Motor neuron (in vitro differentiated cells): ENCODE results near the gene HSPBP1. TPM values are rescaled to one million over a fixed set of nuclear protein-coding genes. Genes with fewer than 3 reads are reported as not detected.
A peak's percentile ranks its signal among the peaks of the same experiment; 100 is the strongest.

Experiments used
- ATAC-seq, 8 experiments: fragments of 200-7000 bp; cut with Tn5 transposase; replicated peaks in 6 of 8; 2 replicates each; pipeline ENCODE4 v1.8.0; 2021; ENCODE audit warnings: mild to moderate bottlenecking in 8 of 8, moderate library complexity in 8 of 8
- H3K27ac ChIP-seq, 2 donors: fragments of 250-450 bp; sonication (Bioruptor Pico); 2 replicates each; pipeline ENCODE4 v1.9.0; 2021; ENCODE audit warnings: antibody characterized with exemption in 2 of 2, mild to moderate bottlenecking in 2 of 2, moderate library complexity in 1 of 2
- H3K4me1 ChIP-seq, 2 donors: fragments of 250-450 bp; sonication (Bioruptor Pico); replicated peaks in 1 of 2; 2 replicates each; pipeline ENCODE4 v1.6.1; 2021; ENCODE audit warnings: antibody characterized with exemption in 2 of 2, mild to moderate bottlenecking in 2 of 2, moderate library complexity in 1 of 2
- H3K4me3 ChIP-seq, 5 donors: fragments of 250-450 bp; sonication (Bioruptor Pico); 2 replicates each; pipeline ENCODE4 v1.9.0; 2021; ENCODE audit warnings: antibody characterized with exemption in 5 of 5, mild to moderate bottlenecking in 5 of 5, moderate library complexity in 4 of 5
- WGBS, 10 experiments: fragments of 450-650 bp; shearing (Covaris generic); methylation state at CpG; one replicate each; pipeline ENCODE4 v1.0.0; 2022; 5-methylcytosine and 5-hydroxymethylcytosine counted together
- in situ Hi-C, 9 experiments: fragments of 400-800 bp; cut with MboI; loops; one replicate each; pipeline ENCODE4 v1.15.0; 2021; ENCODE audit warnings: low sequenced_read_pairs in 9 of 9, low pct_unique_long_range_greater_than_20kb in 2 of 9; ENCODE audit not compliant: unreplicated experiment in 9 of 9
- total RNA-seq, 8 experiments: library from RNA; unstranded; fragments of 300-600 nt; gene quantifications; 2 replicates each; pipeline versions ENCODE4 v1.2.3 to v1.2.4, GENCODE V29; 2022

HSPBP1 gene
- total RNA-seq, 8 experiments from 2014 or later = 20.6 to 37.3 (median 24.5) TPM

- 62 to 100% (median 88%) methylated on average over 1 to 9 of the region's 13 CpGs for WGBS, 10 experiments
- Histone ChIP-seq H3K4me1 (peaks cover 22 to 36% of the 10 kb centered on the region in 2 donors), H3K4me3 (peak overlapping the region; percentile 52 to 63 (median 54)), H3K27ac (peak overlapping the region; percentile 27 to 70)
- ATAC-seq = no peak
- in situ Hi-C loops = no loop called here
Observed at GRCh38 chr19:55278391-55279135, 1.3 kb downstream of the HSPBP1 start.

DNA sequence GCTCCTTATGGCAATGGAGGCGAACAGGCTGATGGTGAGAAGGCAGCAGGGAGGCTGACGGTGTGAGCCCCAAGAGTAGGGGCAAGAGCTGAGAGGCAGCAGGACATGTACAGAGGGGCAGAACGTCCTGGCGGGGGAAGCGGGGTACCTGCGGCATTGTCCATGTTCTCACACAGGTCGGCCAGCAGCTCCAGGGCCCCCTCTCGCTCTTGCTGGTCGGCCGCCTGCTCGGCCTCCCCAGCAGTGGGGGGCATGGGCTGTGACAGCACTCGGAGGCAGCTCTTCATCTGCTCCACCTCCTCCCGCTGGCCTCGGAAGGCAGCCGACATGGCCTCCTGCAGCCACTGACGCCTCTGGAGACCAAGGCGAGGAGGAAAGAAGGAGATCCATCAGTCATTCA, 2.4 kb downstream of the HSPBP1 start:
- no peak for ATAC-seq
- in situ Hi-C loops = no loop called here

GRCh38 chr19:55276720-55277430, 3.0 kb downstream of the HSPBP1 start:
- ATAC-seq = no peak
- in situ Hi-C loops = no loop called here
- 40 to 100% (median 100%) methylated on average over 1 to 4 of the region's 15 CpGs; no CpG with 5 or more reads in 3 of the 10 experiments for WGBS, 10 experiments
- peak overlapping the region in 1 of 2 donors; percentile 20 for H3K27ac ChIP-seq
- H3K4me3 ChIP-seq = no peak overlapping the region
- peaks cover 15 to 27% of the 10 kb centered on the region in 2 donors for H3K4me1 ChIP-seq

More for the DNA sequence above, 2.4 kb downstream of the HSPBP1 start:
- Histone ChIP-seq H3K4me1 (peaks cover 15 to 27% of the 10 kb centered on the region in 2 donors), H3K27ac (peak overlapping the region in 1 of 2 donors; percentile 20), H3K4me3 (no peak overlapping the region)
- 60 to 80% (median 71%) methylated on average over 2 to 7 of the region's 17 CpGs; no CpG with 5 or more reads in 6 of the 10 experiments for WGBS, 10 experiments

- in situ Hi-C loops = no loop called here
- ATAC-seq = no peak
- Histone ChIP-seq H3K4me1 (peaks cover 12 to 24% of the 10 kb centered on the region in 2 donors), H3K27ac (no peak overlapping the region), H3K4me3 (no peak overlapping the region)
- WGBS, 10 experiments = 51 to 100% (median 91%) methylated on average over 1 to 9 of the region's 17 CpGs
Observed at GRCh38 chr19:55275851-55276719, 3.8 kb downstream of the HSPBP1 start.

GRCh38 chr19:55273978-55274707, 5.8 kb downstream of the HSPBP1 start:
- Histone ChIP-seq H3K4me1 (peaks cover 5 to 17% of the 10 kb centered on the region in 2 donors), H3K27ac (no peak overlapping the region), H3K4me3 (no peak overlapping the region)
- no peak for ATAC-seq
- 93 to 100% (median 100%) methylated on average over 2 to 7 of the region's 36 CpGs; no CpG with 5 or more reads in 7 of the 10 experiments for WGBS, 10 experiments
- in situ Hi-C loops = no loop called here

DNA sequence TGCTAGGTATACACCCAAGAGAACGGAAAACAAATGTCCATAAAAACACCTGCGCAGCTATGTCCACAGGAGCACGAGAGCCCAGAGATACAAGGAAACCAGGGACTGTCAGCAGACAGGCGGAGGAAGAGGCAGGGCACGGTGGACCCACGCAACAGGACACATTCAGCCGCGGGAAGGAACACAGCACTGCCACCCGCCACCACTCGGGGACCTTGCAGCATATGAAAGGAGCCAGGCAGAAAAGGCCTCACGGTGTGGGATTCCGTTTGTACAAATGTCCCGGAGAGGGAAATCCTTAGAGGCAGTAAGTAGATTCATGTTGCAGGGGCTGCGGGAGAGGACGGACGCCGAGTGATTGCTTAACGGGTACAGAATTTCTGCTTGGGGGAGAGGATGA, 7.8 kb downstream of the HSPBP1 start:
- in situ Hi-C loops = no loop called here
- Histone ChIP-seq H3K4me1 (no peaks in the 10 kb centered on the region), H3K27ac (no peak overlapping the region), H3K4me3 (no peak overlapping the region)
- ATAC-seq = no peak
- 79 to 97% (median 94%) methylated on average over 3 to 13 of the region's 18 CpGs; no CpG with 5 or more reads in 3 of the 10 experiments for WGBS, 10 experiments

GRCh38 chr19:55270172-55270942, 9.6 kb downstream of the HSPBP1 start:
- H3K27ac ChIP-seq = no peak overlapping the region
- no peak overlapping the region for H3K4me3 ChIP-seq
- no peaks in the 10 kb centered on the region for H3K4me1 ChIP-seq
- 84 to 94% (median 92%) methylated on average over 3 to 13 of the region's 25 CpGs; no CpG with 5 or more reads in 5 of the 10 experiments for WGBS, 10 experiments
- ATAC-seq = no peak
- in situ Hi-C loops = no loop called here

DNA sequence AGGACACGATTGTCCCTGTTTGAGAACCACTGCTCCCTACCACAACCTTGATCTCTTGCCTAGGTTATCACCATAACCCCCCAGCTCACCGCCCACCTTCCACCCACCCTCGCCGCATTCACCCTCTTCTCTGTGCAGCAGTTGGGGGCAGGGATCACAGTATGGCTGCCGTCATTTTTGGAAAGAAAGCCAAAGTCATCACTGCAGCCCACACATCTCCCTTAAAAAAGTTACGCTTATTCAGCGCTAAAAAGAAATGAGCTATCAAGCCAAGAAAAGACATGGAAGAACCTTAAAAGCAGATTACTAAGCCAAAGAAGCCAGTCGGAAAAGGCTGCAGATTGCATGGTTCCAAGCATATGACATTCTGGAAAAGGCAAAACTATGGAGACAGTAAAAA, 10.6 kb downstream of the HSPBP1 start:
- 50 to 100% (median 95%) methylated on average over 1 to 6 of the region's 8 CpGs; no CpG with 5 or more reads in 2 of the 10 experiments for WGBS, 10 experiments
- ATAC-seq = no peak
- no peak overlapping the region for H3K4me3 ChIP-seq
- in situ Hi-C loops = no loop called here
- H3K27ac ChIP-seq = no peak overlapping the region
- H3K4me1 ChIP-seq = no peaks in the 10 kb centered on the region

DNA sequence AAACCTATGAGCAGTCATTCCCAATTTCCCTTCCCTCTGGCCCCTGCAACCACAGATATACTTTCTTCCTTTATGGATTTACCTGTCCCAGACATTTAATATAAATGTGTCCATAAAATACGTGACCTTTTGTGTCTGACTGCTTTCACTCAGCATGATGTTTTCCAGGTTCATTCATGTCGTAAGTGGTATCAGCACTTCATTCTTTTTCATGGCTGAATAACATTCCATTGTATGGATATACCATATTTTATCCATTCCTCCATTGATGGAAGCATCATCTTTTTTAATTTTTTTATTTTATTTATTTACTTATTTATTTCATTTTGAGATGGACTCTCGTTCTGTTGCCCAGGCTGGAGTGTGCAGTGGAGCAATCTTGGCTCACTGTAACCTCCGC, 13.1 kb downstream of the HSPBP1 start:
- H3K4me3 ChIP-seq = no peak overlapping the region
- H3K4me1 ChIP-seq = no peaks in the 10 kb centered on the region
- in situ Hi-C loops = no loop called here
- 72 to 100% (median 97%) methylated on average over 3 to 4 of the region's 4 CpGs; no CpG with 5 or more reads in 1 of the 10 experiments for WGBS, 10 experiments
- ATAC-seq = no peak
- H3K27ac ChIP-seq = no peak overlapping the region

GRCh38 chr19:55266404-55266803, 13.5 kb downstream of the HSPBP1 start:
- 88 to 100% methylated on average over 3 of the region's 3 CpGs; no CpG with 5 or more reads in 8 of the 10 experiments for WGBS, 10 experiments
- no peak overlapping the region for H3K27ac ChIP-seq
- in situ Hi-C loops = no loop called here

DNA sequence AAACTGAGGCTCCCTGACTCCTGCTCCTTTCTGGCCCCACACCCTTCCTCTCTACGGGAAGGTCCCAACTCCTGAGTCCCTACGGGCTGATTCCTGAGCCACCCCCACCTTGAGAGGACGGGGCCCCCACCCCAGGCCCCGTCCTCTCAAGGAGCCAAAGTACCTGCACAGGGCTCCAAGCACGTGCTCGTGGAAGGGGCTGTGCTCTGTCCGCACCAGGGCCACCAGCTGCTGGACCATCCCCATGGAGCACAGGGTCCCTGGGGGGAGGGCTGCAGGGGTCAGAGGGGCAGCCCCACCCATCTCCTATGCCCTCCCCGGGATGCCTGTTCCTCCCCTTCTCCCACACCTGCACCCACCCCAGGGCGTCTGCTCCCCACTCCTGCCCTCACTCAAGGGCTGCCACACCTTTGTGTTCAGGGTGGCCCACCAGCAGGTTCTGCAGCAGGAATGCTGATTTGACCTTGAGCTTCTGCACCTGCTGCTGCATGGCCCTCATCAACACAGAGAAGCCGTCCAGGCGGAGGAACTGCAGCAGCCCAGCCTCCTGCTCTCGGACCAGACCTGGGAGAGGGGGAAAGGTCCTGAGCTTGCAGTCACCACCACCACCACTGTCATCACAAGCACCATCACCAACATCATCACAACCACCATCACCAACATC, 14.1 kb downstream of the HSPBP1 start:
- H3K4me1 ChIP-seq = no peaks in the 10 kb centered on the region
- in situ Hi-C loops = no loop called here
- no peak overlapping the region for H3K27ac ChIP-seq
- ATAC-seq = no peak
- H3K4me3 ChIP-seq = no peak overlapping the region
- 70 to 100% (median 80%) methylated on average over 1 to 2 of the region's 12 CpGs; no CpG with 5 or more reads in 7 of the 10 experiments for WGBS, 10 experiments

More at GRCh38 chr19:55266404-55266803, 13.5 kb downstream of the HSPBP1 start:
- Histone ChIP-seq H3K4me3 (no peak overlapping the region), H3K4me1 (no peaks in the 10 kb centered on the region)
- no peak for ATAC-seq
